Fibroblast of lung (primary cell): Measurements from ENCODE around the gene LIMCH1.

ENCODE experiments used
- EZH2 ChIP-seq: IDR thresholded peaks from 2 replicates; pipeline ENCODE4 v1.5.1; 2012; ENCODE audit warnings: low read length, control low read depth, mild to moderate bottlenecking; ENCODE audit errors: missing control alignments
- TF ChIP-seq, protein P1 (sequence below), 2 donors: IDR thresholded peaks in 1 of 2; conservative IDR thresholded peaks in 1 of 2; 1 replicate in 1 of 2; 2 replicates in 1 of 2; pipeline ENCODE4 v1.5.1; 2011 to 2012; ENCODE audit warnings: low read length in 2 of 2, control low read depth in 1 of 2, inconsistent platforms in 1 of 2, low read depth in 1 of 2, mild to moderate bottlenecking in 1 of 2

DNA sequence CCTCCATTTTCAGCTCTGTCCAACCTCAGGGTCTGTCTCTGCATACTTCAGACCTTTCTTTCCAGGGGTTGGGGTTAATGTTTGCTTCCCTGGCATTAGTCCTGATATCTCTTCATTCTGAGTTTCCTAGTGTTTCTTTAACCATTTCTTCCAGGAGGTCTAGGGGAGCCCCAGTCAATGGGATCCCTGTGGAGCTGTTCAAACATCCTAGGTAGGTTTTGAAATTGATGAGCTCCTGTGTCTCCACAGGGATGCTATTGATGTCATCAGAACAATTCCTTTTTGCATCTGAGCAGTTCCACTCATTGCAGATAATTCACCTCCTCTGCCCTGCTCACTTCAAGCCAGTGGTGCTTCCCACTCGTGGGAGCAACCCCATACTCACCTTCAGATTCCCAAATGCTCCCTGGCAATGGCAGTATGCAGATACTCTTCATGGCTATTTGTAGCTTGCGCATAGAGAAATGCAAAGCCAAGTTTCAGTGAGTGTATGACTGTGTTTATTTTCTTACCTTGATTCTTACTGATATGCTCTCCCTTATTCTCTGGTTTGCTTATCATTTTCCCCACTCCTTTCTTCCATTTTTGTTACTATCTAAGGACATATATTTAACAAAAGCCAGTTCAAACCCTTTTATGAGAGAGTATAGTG is 33.7 kb upstream of the LIMCH1 start:
- TF ChIP-seq EZH2, result no peak
- TF ChIP-seq, protein P1, sequence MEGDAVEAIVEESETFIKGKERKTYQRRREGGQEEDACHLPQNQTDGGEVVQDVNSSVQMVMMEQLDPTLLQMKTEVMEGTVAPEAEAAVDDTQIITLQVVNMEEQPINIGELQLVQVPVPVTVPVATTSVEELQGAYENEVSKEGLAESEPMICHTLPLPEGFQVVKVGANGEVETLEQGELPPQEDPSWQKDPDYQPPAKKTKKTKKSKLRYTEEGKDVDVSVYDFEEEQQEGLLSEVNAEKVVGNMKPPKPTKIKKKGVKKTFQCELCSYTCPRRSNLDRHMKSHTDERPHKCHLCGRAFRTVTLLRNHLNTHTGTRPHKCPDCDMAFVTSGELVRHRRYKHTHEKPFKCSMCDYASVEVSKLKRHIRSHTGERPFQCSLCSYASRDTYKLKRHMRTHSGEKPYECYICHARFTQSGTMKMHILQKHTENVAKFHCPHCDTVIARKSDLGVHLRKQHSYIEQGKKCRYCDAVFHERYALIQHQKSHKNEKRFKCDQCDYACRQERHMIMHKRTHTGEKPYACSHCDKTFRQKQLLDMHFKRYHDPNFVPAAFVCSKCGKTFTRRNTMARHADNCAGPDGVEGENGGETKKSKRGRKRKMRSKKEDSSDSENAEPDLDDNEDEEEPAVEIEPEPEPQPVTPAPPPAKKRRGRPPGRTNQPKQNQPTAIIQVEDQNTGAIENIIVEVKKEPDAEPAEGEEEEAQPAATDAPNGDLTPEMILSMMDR (conservative IDR thresholded peaks at IDR 0.05 in 1 of 2, IDR thresholded peaks at IDR 0.05 in 1 of 2; ENCODE audit: low read depth in 1 of 2, low read length in 2 of 2), result no peak
